ENCODE measurements around the gene ILK.
A peak's percentile ranks its signal among the peaks of the same experiment; 100 is the strongest.

GRCh38 chr11:6606471-6607189 lies 3.1 kb downstream of the ILK start:
- TF ChIP-seq, protein P1, sequence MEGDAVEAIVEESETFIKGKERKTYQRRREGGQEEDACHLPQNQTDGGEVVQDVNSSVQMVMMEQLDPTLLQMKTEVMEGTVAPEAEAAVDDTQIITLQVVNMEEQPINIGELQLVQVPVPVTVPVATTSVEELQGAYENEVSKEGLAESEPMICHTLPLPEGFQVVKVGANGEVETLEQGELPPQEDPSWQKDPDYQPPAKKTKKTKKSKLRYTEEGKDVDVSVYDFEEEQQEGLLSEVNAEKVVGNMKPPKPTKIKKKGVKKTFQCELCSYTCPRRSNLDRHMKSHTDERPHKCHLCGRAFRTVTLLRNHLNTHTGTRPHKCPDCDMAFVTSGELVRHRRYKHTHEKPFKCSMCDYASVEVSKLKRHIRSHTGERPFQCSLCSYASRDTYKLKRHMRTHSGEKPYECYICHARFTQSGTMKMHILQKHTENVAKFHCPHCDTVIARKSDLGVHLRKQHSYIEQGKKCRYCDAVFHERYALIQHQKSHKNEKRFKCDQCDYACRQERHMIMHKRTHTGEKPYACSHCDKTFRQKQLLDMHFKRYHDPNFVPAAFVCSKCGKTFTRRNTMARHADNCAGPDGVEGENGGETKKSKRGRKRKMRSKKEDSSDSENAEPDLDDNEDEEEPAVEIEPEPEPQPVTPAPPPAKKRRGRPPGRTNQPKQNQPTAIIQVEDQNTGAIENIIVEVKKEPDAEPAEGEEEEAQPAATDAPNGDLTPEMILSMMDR (IDR thresholded peaks at IDR 0.05), result no peak
- TF ChIP-seq POLR2A (IDR thresholded peaks at IDR 0.05), result peak in 1 of 2 donors; percentile 73

Measured in thyroid gland (tissue), 4 donors.